ENCODE measurements around the gene CAPZB.

CAPZB gene

DNA sequence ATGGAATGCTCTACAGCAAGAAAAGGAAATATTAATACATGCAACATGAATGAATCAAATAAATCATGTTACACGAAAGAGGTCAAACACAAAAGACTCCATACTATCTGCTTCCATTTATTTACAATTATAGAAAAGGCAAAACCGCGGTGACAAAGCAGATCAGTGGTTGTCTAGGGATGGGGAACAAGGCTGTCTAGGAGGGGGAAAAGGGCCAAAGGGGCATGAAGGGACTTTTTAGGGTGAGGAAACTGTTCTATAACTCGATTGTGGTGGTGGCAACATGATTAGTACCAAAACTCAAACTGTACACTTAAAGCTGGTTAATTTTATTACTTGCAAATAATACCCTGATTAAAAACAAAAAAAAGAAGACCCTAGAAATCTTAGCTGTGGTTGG is 20.6 kb downstream of the CAPZB start:
- no peak for TF ChIP-seq EZH2phosphoT487 (IDR thresholded peaks at IDR 0.05; ENCODE audit: borderline replicate concordance)
- TF ChIP-seq, protein P1, sequence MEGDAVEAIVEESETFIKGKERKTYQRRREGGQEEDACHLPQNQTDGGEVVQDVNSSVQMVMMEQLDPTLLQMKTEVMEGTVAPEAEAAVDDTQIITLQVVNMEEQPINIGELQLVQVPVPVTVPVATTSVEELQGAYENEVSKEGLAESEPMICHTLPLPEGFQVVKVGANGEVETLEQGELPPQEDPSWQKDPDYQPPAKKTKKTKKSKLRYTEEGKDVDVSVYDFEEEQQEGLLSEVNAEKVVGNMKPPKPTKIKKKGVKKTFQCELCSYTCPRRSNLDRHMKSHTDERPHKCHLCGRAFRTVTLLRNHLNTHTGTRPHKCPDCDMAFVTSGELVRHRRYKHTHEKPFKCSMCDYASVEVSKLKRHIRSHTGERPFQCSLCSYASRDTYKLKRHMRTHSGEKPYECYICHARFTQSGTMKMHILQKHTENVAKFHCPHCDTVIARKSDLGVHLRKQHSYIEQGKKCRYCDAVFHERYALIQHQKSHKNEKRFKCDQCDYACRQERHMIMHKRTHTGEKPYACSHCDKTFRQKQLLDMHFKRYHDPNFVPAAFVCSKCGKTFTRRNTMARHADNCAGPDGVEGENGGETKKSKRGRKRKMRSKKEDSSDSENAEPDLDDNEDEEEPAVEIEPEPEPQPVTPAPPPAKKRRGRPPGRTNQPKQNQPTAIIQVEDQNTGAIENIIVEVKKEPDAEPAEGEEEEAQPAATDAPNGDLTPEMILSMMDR (conservative IDR thresholded peaks at IDR 0.05; ENCODE audit: low read length): no peak
- Histone ChIP-seq H2AFZ (ENCODE audit: low read length) (no peak overlapping the region), H3K36me3 (ENCODE audit: insufficient read depth, low read length) (peaks cover 6% of the 10 kb centered on the region; the same call in 1 of the 2 replicates), H3K4me1 (ENCODE audit: insufficient read depth, low read length, poor library complexity, severe bottlenecking) (peaks cover 52% of the 10 kb centered on the region), H3K79me2 (ENCODE audit: insufficient read depth, low read length) (peaks cover 98% of the 10 kb centered on the region), H4K20me1 (ENCODE audit: insufficient read depth, low read length, poor library complexity, severe bottlenecking) (peaks cover 89% of the 10 kb centered on the region), H3K4me3 (ENCODE audit: low read length, poor library complexity, severe bottlenecking) (no peak overlapping the region), H3K27me3 (ENCODE audit: insufficient read depth, low read length, poor library complexity, severe bottlenecking) (no peaks in the 10 kb centered on the region), H3K9ac (ENCODE audit: low read depth, low read length, poor library complexity, severe bottlenecking) (no peak overlapping the region), H3K4me2 (ENCODE audit: low read depth, low read length, poor library complexity, severe bottlenecking) (no peak overlapping the region), H3F3A (ENCODE audit: low read depth) (no peaks in the 10 kb centered on the region), H3K9me2 (replicated peaks; ENCODE audit: low read depth, low read length) (no peaks in the 10 kb centered on the region), H3K9me3 (ENCODE audit: insufficient read depth, low read depth, low read length) (no peaks in the 10 kb centered on the region)

DNA sequence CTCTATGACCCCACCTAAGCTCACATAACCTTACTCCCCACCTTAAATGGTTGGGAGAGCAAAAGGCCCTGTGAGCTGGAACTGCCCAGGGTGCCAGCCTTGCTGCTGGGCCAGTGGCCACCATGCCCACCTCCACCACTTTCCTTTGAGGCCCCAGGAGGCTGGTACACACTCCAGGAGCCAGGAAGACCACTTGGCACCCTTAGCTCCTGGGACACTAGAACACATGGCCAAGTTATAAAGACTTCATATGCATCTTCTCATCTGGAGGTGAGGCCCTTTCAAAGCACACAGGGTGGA is 21.9 kb downstream of the CAPZB start:
- H2AFZ ChIP-seq (ENCODE audit: low read length): no peak overlapping the region
- peaks cover 91% of the 10 kb centered on the region for H4K20me1 ChIP-seq (ENCODE audit: insufficient read depth, low read length, poor library complexity, severe bottlenecking)
- H3K4me3 ChIP-seq (ENCODE audit: low read length, poor library complexity, severe bottlenecking): peak overlapping the region; percentile 49
- TF ChIP-seq, protein P1 (conservative IDR thresholded peaks at IDR 0.05; ENCODE audit: low read length): no peak
- TF ChIP-seq EZH2phosphoT487 (IDR thresholded peaks at IDR 0.05; ENCODE audit: borderline replicate concordance): no peak
- H3K4me1 ChIP-seq (ENCODE audit: insufficient read depth, low read length, poor library complexity, severe bottlenecking): peaks cover 47% of the 10 kb centered on the region
- no peaks in the 10 kb centered on the region for H3F3A ChIP-seq (ENCODE audit: low read depth)
- peak overlapping the region; percentile 61 for H3K4me2 ChIP-seq (ENCODE audit: low read depth, low read length, poor library complexity, severe bottlenecking)
- H3K36me3 ChIP-seq (ENCODE audit: insufficient read depth, low read length): peaks cover 6% of the 10 kb centered on the region; the same call in 1 of the 2 replicates
- no peaks in the 10 kb centered on the region for H3K9me3 ChIP-seq (ENCODE audit: insufficient read depth, low read depth, low read length)
- no peaks in the 10 kb centered on the region for H3K27me3 ChIP-seq (ENCODE audit: insufficient read depth, low read length, poor library complexity, severe bottlenecking)
- peaks cover 98% of the 10 kb centered on the region for H3K79me2 ChIP-seq (ENCODE audit: insufficient read depth, low read length)
- no peak overlapping the region for H3K9ac ChIP-seq (ENCODE audit: low read depth, low read length, poor library complexity, severe bottlenecking)
- no peaks in the 10 kb centered on the region for H3K9me2 ChIP-seq (replicated peaks; ENCODE audit: low read depth, low read length)

DNA sequence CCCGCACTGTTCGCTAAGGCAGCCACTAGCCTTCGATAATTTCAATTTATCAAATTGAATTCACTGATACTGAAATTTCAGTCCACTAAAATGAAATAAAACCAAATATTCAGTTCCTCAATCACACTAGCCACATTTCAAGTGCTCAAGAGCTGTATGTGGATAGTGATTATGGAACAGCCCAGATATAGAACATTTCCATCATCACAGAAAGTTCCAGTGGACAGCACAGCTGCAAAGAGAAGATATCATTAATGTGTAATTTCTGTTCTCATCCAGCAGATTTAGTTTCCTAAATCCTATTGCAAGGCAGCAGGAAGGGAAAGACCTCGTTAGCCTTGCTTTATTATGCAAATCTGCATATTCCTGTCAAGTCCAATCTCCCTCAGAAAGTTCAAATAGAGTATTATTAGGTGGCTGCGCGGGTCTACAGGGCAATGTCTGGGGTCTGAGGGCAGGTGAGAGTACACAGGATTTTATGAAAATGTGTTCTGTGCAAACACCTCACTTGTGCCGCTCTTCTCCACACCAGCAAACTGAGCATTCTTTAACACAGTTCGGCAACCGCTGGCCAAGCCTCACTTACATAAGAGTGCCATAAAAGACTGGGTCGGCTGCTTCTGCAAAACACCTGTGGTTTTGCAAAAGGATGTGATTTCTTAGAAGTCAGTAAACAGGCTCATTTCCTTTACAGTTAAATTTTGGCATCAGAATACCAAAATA is 22.4 kb downstream of the CAPZB start:
- no peaks in the 10 kb centered on the region for H3K27me3 ChIP-seq (ENCODE audit: insufficient read depth, low read length, poor library complexity, severe bottlenecking)
- TF ChIP-seq, protein P1 (conservative IDR thresholded peaks at IDR 0.05; ENCODE audit: low read length): no peak
- no peak for TF ChIP-seq EZH2phosphoT487 (IDR thresholded peaks at IDR 0.05; ENCODE audit: borderline replicate concordance)
- peaks cover 44% of the 10 kb centered on the region for H3K4me1 ChIP-seq (ENCODE audit: insufficient read depth, low read length, poor library complexity, severe bottlenecking)
- peaks cover 6% of the 10 kb centered on the region; the same call in 1 of the 2 replicates for H3K36me3 ChIP-seq (ENCODE audit: insufficient read depth, low read length)
- peaks cover 90% of the 10 kb centered on the region for H4K20me1 ChIP-seq (ENCODE audit: insufficient read depth, low read length, poor library complexity, severe bottlenecking)
- H3K4me2 ChIP-seq (ENCODE audit: low read depth, low read length, poor library complexity, severe bottlenecking): peak overlapping the region; percentile 61
- no peak overlapping the region for H3K9ac ChIP-seq (ENCODE audit: low read depth, low read length, poor library complexity, severe bottlenecking)
- peak overlapping the region; percentile 49 for H3K4me3 ChIP-seq (ENCODE audit: low read length, poor library complexity, severe bottlenecking)
- H3F3A ChIP-seq (ENCODE audit: low read depth): no peaks in the 10 kb centered on the region
- H3K9me3 ChIP-seq (ENCODE audit: insufficient read depth, low read depth, low read length): no peaks in the 10 kb centered on the region
- peaks cover 98% of the 10 kb centered on the region for H3K79me2 ChIP-seq (ENCODE audit: insufficient read depth, low read length)
- no peaks in the 10 kb centered on the region for H3K9me2 ChIP-seq (replicated peaks; ENCODE audit: low read depth, low read length)
- H2AFZ ChIP-seq (ENCODE audit: low read length): no peak overlapping the region

Measured in Loucy (cell line).